GM12878 (cell line): ENCODE results near the gene EIF5B. TPM values are rescaled to one million over a fixed set of nuclear protein-coding genes. Genes with fewer than 3 reads are reported as not detected.

Experiments used
- BACH1 ChIP-seq: fragments of 450-650 bp; IDR thresholded peaks from 2 replicates; pipeline ENCODE4 v1.6.1; 2017; ENCODE audit warnings: mild to moderate bottlenecking, borderline replicate concordance
- BHLHE40 ChIP-seq, 2 experiments: fragments of 450-650 bp in 1 of 2; IDR thresholded peaks; 2 replicates each; pipeline ENCODE4 v1.6.1; 2011 to 2017; ENCODE audit warnings: low read depth in 2 of 2, borderline replicate concordance in 1 of 2, improper control_type of control experiment in 1 of 2, low read length in 1 of 2, mild to moderate bottlenecking in 1 of 2
- EGR1 ChIP-seq, 2 experiments: IDR thresholded peaks; 1 replicate in 1 of 2; 2 replicates in 1 of 2; pipeline ENCODE4 v1.6.1; 2011 to 2012; ENCODE audit warnings: low read depth in 2 of 2, low read length in 2 of 2, borderline replicate concordance in 1 of 2, mild to moderate bottlenecking in 1 of 2, moderate library complexity in 1 of 2
- FOXM1 ChIP-seq: IDR thresholded peaks from 2 replicates; pipeline ENCODE4 v1.6.1; 2012; ENCODE audit warnings: low read depth, mild to moderate bottlenecking, inconsistent platforms, low read length, moderate library complexity
- HSF1 ChIP-seq: fragments of 150-350 bp; IDR thresholded peaks from 2 replicates; pipeline ENCODE4 v1.6.1; 2014; ENCODE audit warnings: mild to moderate bottlenecking, low read depth, low read length
- KAT2A ChIP-seq: conservative IDR thresholded peaks from 2 replicates; pipeline ENCODE4 v1.6.1; 2011; ENCODE audit warnings: low read depth, low read length; ENCODE audit not compliant: control insufficient read depth
- LARP7 ChIP-seq: fragments of 450-650 bp; IDR thresholded peaks from 2 replicates; pipeline ENCODE4 v1.6.1; 2017; ENCODE audit warnings: mild to moderate bottlenecking
- MEF2B ChIP-seq: fragments of 450-650 bp; IDR thresholded peaks from 2 replicates; pipeline ENCODE4 v1.6.1; 2018; ENCODE audit warnings: mild to moderate bottlenecking, moderate library complexity; ENCODE audit not compliant: partially characterized antibody, poor library complexity, severe bottlenecking
- MYB ChIP-seq: fragments of 150-350 bp; IDR thresholded peaks from 2 replicates; pipeline ENCODE4 v1.6.1; 2014; ENCODE audit warnings: mild to moderate bottlenecking, low read depth, low read length, borderline replicate concordance
- NBN ChIP-seq: fragments of 450-650 bp; IDR thresholded peaks from 2 replicates; pipeline ENCODE4 v1.6.1; 2016
- NR2F1 ChIP-seq: fragments of 450-650 bp; conservative IDR thresholded peaks from 2 replicates; pipeline ENCODE4 v1.6.1; 2017; ENCODE audit warnings: mild to moderate bottlenecking
- SPI1 ChIP-seq: IDR thresholded peaks from 2 replicates; pipeline ENCODE4 v1.6.1; 2011; ENCODE audit warnings: low read depth, mild to moderate bottlenecking, low read length, moderate library complexity, borderline replicate concordance; ENCODE audit not compliant: insufficient read depth
- TBL1XR1 ChIP-seq: IDR thresholded peaks from 2 replicates; pipeline ENCODE4 v1.6.1; 2012; ENCODE audit warnings: low read depth, low read length, improper control_type of control experiment
- USF2 ChIP-seq: IDR thresholded peaks from 2 replicates; pipeline ENCODE4 v1.6.1; 2011; ENCODE audit warnings: low read depth, low read length, improper control_type of control experiment, borderline replicate concordance
- YBX1 ChIP-seq: fragments of 450-650 bp; IDR thresholded peaks from 2 replicates; pipeline ENCODE4 v1.6.1; 2016; ENCODE audit warnings: antibody characterized with exemption
- ZBTB40 ChIP-seq: fragments of 450-650 bp; IDR thresholded peaks from 2 replicates; pipeline ENCODE4 v1.6.1; 2016; ENCODE audit warnings: mild to moderate bottlenecking, moderate library complexity, borderline replicate concordance
- ZNF687 ChIP-seq: fragments of 450-650 bp; IDR thresholded peaks from 2 replicates; pipeline ENCODE4 v1.6.1; 2017; ENCODE audit warnings: mild to moderate bottlenecking, moderate library complexity
- ZSCAN29 ChIP-seq: fragments of 450-650 bp; IDR thresholded peaks from 2 replicates; pipeline ENCODE4 v1.6.1; 2017; ENCODE audit warnings: mild to moderate bottlenecking, moderate library complexity
- polyA plus RNA-seq, 11 experiments: library from polyadenylated mRNA; depleted of rRNA in 4 of 11; unstranded in 6 of 11; stranded (reverse) in 5 of 11; fragments of >200 nt; fragmentation: Nextera tagmentation in 4 of 11; fragmentation: Illumina TruSeq in 1 of 11; extraction: Ambion mirVana in 4 of 11; extraction: Trizol in 1 of 11; gene quantifications; 1 replicate in 1 of 11; 2 replicates in 10 of 11; pipeline versions ENCODE4 v1.2.1 to v1.2.3, GENCODE V29; 2011 to 2016; ENCODE audit warnings: inconsistent platforms in 2 of 11, missing spikeins in 2 of 11, low read depth in 1 of 11
- total RNA-seq, 4 experiments: library from RNA; depleted of rRNA in 3 of 4; stranded (reverse); fragments of >200 nt in 3 of 4; fragmentation: Illumina TruSeq in 1 of 4; extraction: Trizol in 1 of 4; gene quantifications; 2 replicates each; pipeline versions ENCODE4 v1.2.1 to v1.2.3, GENCODE V29; 2013 to 2021

Gene EIF5B
- total and polyA plus RNA-seq, 10 of the 15 experiments (the other 5 are each of a cell fraction or from before 2014, with no cell fraction given): 21.7 to 119 (median 40.8) TPM

GRCh38 chr2:99335911-99336803 is 1.0 kb upstream of the EIF5B start, which contains the start of gene TXNDC9 (continued):
- TF ChIP-seq ZNF687 (no peak; the same call in 1 of the 2 replicates), SPI1 (no peak), NR2F1 (0 out of 2 replicates have a peak, but pooled peaks have one; percentile 19), YBX1 (no peak), TBL1XR1 (no peak; the same call in 1 of the 2 replicates), KAT2A (no peak), FOXM1 (peak; percentile 73), USF2 (no peak), MYB (peak; percentile 72; the same call in 1 of the 2 replicates), EGR1 (IDR thresholded peaks at IDR 0.05; ENCODE audit: borderline replicate concordance in 1 of 2, low read depth in 2 of 2, low read length in 2 of 2) (peak; percentile 2 to 28; a peak in 1 of 3 replicates), NBN (peak; percentile 43; the same call in 1 of the 2 replicates), MEF2B (no peak), ZSCAN29 (no peak), BACH1 (0 out of 2 replicates have a peak, but pooled peaks have one; percentile 19), LARP7 (peak; percentile 70; the same call in 1 of the 2 replicates), HSF1 (0 out of 2 replicates have a peak, but pooled peaks have one; percentile 56), BHLHE40 (IDR thresholded peaks at IDR 0.05; ENCODE audit: borderline replicate concordance in 1 of 2, low read depth in 2 of 2, low read length in 1 of 2) (peak; percentile 85 to 88), ZBTB40 (peak; percentile 97)
